Gastrocnemius medialis (tissue), 4 donors: ENCODE measurements around the gene CLASP1. TPM values are rescaled to one million over a fixed set of nuclear protein-coding genes. Genes with fewer than 3 reads are reported as not detected.

Source experiments
- ATAC-seq, 2 donors: fragments of 150-250 bp; one replicate each; pipeline ENCODE4 v1.9.1; 2016
- DNase-seq, 2 donors: peaks; one replicate each; pipeline ENCODE4 v3.0.0-alpha.2; 2019
- H3K27ac ChIP-seq, 4 donors: fragments of 200-600 bp; sonication (generic); 1 replicate in 1 of 4; 2 replicates in 3 of 4; pipeline ENCODE4 v1.5.1; 2016 to 2018; ENCODE audit warnings: mild to moderate bottlenecking in 2 of 4, moderate library complexity in 1 of 4
- H3K27me3 ChIP-seq, 3 donors: fragments of 200-600 bp; sonication (generic) in 2 of 3; 1 replicate in 1 of 3; 2 replicates in 2 of 3; pipeline versions ENCODE4 v1.5.1 to v1.6.0; 2016 to 2019; ENCODE audit warnings: mild to moderate bottlenecking in 1 of 3, moderate library complexity in 1 of 3
- H3K36me3 ChIP-seq, 2 donors: fragments of 200-600 bp; sonication (generic) in 1 of 2; one replicate each; pipeline ENCODE4 v1.5.1; 2017 to 2018
- H3K4me1 ChIP-seq, 2 donors: fragments of 200-600 bp; sonication (generic) in 1 of 2; one replicate each; pipeline ENCODE4 v1.5.1; 2016 to 2017; ENCODE audit warnings: mild to moderate bottlenecking in 2 of 2
- H3K4me3 ChIP-seq, 4 donors: fragments of 200-600 bp; sonication (generic) in 3 of 4; 1 replicate in 1 of 4; 2 replicates in 3 of 4; pipeline ENCODE4 v1.5.1; 2016 to 2019; ENCODE audit warnings: mild to moderate bottlenecking in 2 of 4
- H3K9me3 ChIP-seq, 3 donors: fragments of 200-600 bp; sonication (generic) in 2 of 3; 1 replicate in 1 of 3; 2 replicates in 2 of 3; pipeline ENCODE4 v1.5.1; 2016 to 2019
- POLR2A ChIP-seq, 2 donors: fragments of 450-650 bp; IDR thresholded peaks; one replicate each; pipeline ENCODE4 v1.6.1; 2017; ENCODE audit warnings: antibody characterized with exemption in 2 of 2, mild to moderate bottlenecking in 2 of 2, moderate library complexity in 2 of 2
- in situ Hi-C, 4 donors: fragments of 200-750 bp; cut with MboI; loops; one replicate each; pipeline versions ENCODE4 v1.15.0 to v1.8.0; 2017; ENCODE audit warnings: low sequenced_read_pairs in 4 of 4
- intact Hi-C: fragments of 100-400 bp; cut with DNase I; formaldehyde crosslinking; loops from one replicate; pipeline ENCODE4 v1.15.1; 2023; ENCODE audit warnings: low total_unique reads
- total RNA-seq, 4 donors: library from RNA; depleted of rRNA; stranded (reverse); fragments of >200 nt; gene quantifications; one replicate each; pipeline versions ENCODE4 v1.1.0 to v1.2.3, GENCODE V29; 2016
- TF ChIP-seq, protein P1 (sequence below), 5 experiments: fragments of 450-650 bp in 3 of 5; fragments of 200-600 bp in 2 of 5; sonication (generic) in 2 of 5; IDR thresholded peaks in 4 of 5; conservative IDR thresholded peaks in 1 of 5; 1 replicate in 4 of 5; 2 replicates in 1 of 5; pipeline ENCODE4 v1.5.1; 2016 to 2019; ENCODE audit warnings: antibody characterized with exemption in 5 of 5, mild to moderate bottlenecking in 3 of 5, moderate library complexity in 3 of 5

The CLASP1 gene
- total RNA-seq, 4 donors from 2014 or later = 50.1 to 73.9 (median 61.4) TPM

DNA sequence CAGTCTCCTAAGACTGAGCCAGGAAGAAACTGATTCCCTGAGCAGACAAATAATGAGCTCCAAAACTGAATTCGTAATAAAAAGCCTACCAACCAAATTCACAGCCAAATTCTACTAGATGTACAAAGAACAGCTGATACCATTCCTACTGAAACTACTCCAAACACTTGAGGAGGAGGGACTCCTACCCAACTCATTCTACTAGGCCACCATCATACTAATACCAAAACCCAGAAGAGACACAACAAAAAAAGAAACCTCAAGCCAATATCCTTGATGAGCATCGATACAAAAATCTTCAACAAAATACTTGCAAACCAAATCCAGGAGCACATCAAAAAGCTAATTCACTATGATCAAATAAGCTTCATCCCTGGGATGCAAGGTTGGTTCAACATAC is 98.6 kb downstream of the CLASP1 start:
- ATAC-seq (no peak), DNase-seq (no peak)
- Histone ChIP-seq H3K27me3 (no peaks in the 10 kb centered on the region), H3K4me1 (peaks cover 49 to 58% of the 10 kb centered on the region in 2 donors), H3K4me3 (no peak overlapping the region), H3K9me3 (no peaks in the 10 kb centered on the region), H3K36me3 (no peaks in the 10 kb centered on the region), H3K27ac (peak overlapping the region in 1 of 4 donors; percentile 12)
- intact Hi-C loops = no loop called here
- in situ Hi-C loops = no loop called here
- TF ChIP-seq POLR2A (IDR thresholded peaks at IDR 0.05) = no peak
- TF ChIP-seq, protein P1, sequence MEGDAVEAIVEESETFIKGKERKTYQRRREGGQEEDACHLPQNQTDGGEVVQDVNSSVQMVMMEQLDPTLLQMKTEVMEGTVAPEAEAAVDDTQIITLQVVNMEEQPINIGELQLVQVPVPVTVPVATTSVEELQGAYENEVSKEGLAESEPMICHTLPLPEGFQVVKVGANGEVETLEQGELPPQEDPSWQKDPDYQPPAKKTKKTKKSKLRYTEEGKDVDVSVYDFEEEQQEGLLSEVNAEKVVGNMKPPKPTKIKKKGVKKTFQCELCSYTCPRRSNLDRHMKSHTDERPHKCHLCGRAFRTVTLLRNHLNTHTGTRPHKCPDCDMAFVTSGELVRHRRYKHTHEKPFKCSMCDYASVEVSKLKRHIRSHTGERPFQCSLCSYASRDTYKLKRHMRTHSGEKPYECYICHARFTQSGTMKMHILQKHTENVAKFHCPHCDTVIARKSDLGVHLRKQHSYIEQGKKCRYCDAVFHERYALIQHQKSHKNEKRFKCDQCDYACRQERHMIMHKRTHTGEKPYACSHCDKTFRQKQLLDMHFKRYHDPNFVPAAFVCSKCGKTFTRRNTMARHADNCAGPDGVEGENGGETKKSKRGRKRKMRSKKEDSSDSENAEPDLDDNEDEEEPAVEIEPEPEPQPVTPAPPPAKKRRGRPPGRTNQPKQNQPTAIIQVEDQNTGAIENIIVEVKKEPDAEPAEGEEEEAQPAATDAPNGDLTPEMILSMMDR (IDR thresholded peaks at IDR 0.05 in 4 of 5, conservative IDR thresholded peaks at IDR 0.05 in 1 of 5) = no peak

GRCh38 chr2:121547646-121548045 is 101.6 kb downstream of the CLASP1 start:
- TF ChIP-seq POLR2A (IDR thresholded peaks at IDR 0.05) = no peak
- H3K27me3 ChIP-seq = no peaks in the 10 kb centered on the region
- no peaks in the 10 kb centered on the region for H3K36me3 ChIP-seq
- no peak for ATAC-seq
- in situ Hi-C loops (loop anchor here in 2 of 4 donors (25.0 kb wide), 2 partner anchors 90 to 165 kb away; partner anchors contain the start of gene CLASP1 (in 1 of the 2)), intact Hi-C loops (no loop called here)
- DNase-seq = no peak
- peak overlapping the region in 3 of 4 donors; percentile 36 to 72 (median 60) for H3K27ac ChIP-seq
- peaks cover 72 to 78% of the 10 kb centered on the region in 2 donors for H3K4me1 ChIP-seq
- no peaks in the 10 kb centered on the region for H3K9me3 ChIP-seq
- H3K4me3 ChIP-seq = no peak overlapping the region

- H3K27ac ChIP-seq = peak overlapping the region; percentile 36 to 75 (median 56)
- H3K36me3 ChIP-seq = no peaks in the 10 kb centered on the region
- H3K4me3 ChIP-seq = no peak overlapping the region
- no peak for ATAC-seq
- H3K4me1 ChIP-seq = peaks cover 82% of the 10 kb centered on the region in 2 donors
- H3K9me3 ChIP-seq = no peaks in the 10 kb centered on the region
- H3K27me3 ChIP-seq = no peaks in the 10 kb centered on the region
- in situ Hi-C loops (loop anchor here in 2 of 4 donors (25.0 kb wide), 2 partner anchors 91 to 166 kb away; partner anchors contain the start of gene CLASP1 (in 1 of the 2)), intact Hi-C loops (no loop called here)
- no peak for DNase-seq
- TF ChIP-seq, protein P1 (IDR thresholded peaks at IDR 0.05 in 4 of 5, conservative IDR thresholded peaks at IDR 0.05 in 1 of 5) = no peak
- no peak for TF ChIP-seq POLR2A (IDR thresholded peaks at IDR 0.05)
Observed at GRCh38 chr2:121545913-121546312, 103.3 kb downstream of the CLASP1 start.

- Histone ChIP-seq H3K9me3 (no peaks in the 10 kb centered on the region), H3K4me3 (no peak overlapping the region), H3K27me3 (no peaks in the 10 kb centered on the region), H3K36me3 (no peaks in the 10 kb centered on the region), H3K27ac (peak overlapping the region; percentile 36 to 75 (median 56)), H3K4me1 (peaks cover 75 to 77% of the 10 kb centered on the region in 2 donors)
- peak; percentile 51 to 65 for ATAC-seq
- DNase-seq = no peak
- TF ChIP-seq POLR2A (IDR thresholded peaks at IDR 0.05) = no peak
- TF ChIP-seq, protein P1 (IDR thresholded peaks at IDR 0.05 in 4 of 5, conservative IDR thresholded peaks at IDR 0.05 in 1 of 5) = no peak
- intact Hi-C loops = no loop called here
- in situ Hi-C loops = loop anchor here in 2 of 4 donors (25.0 kb wide), 2 partner anchors 92 to 167 kb away; partner anchors contain the start of gene CLASP1 (in 1 of the 2)
Observed at GRCh38 chr2:121545257-121545656, 104.0 kb downstream of the CLASP1 start.

DNA sequence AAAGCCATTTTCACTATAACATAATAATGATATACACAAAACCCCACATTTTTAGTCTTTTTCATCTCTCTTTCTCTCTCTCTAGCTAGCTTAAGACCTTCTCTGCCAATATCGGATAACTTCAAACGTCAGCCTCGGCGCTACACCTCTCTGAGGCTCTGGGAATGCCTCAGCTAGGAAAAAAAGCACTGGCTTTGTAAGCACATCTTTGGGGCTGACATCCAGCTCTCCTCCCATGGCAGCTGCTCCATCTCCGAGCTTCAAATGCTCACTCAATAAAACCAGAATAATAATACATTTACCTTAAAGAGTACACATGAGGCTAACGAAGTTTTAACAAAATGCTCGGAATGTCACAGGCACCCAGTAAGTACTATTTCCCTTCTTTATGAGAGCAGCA is 107.8 kb downstream of the CLASP1 start:
- no peak overlapping the region for H3K4me3 ChIP-seq
- no peaks in the 10 kb centered on the region for H3K9me3 ChIP-seq
- no peaks in the 10 kb centered on the region for H3K27me3 ChIP-seq
- H3K36me3 ChIP-seq = no peaks in the 10 kb centered on the region
- H3K4me1 ChIP-seq = peaks cover 76 to 78% of the 10 kb centered on the region in 2 donors
- in situ Hi-C loops = loop anchor here in 2 of 4 donors (25.0 kb wide), 2 partner anchors 96 to 171 kb away; partner anchors contain the start of gene CLASP1 (in 1 of the 2)
- TF ChIP-seq POLR2A (IDR thresholded peaks at IDR 0.05) = no peak
- TF ChIP-seq, protein P1 (IDR thresholded peaks at IDR 0.05 in 4 of 5, conservative IDR thresholded peaks at IDR 0.05 in 1 of 5) = no peak
- ATAC-seq = peak in 1 of 2 donors; percentile 40
- DNase-seq = no peak
- peak overlapping the region; percentile 36 to 75 (median 50) for H3K27ac ChIP-seq
- intact Hi-C loops = no loop called here
